Lower lobe of right lung (tissue), 2 donors: ENCODE results near the gene ADCY5. TPM values are rescaled to one million over a fixed set of nuclear protein-coding genes. Genes with fewer than 3 reads are reported as not detected.

Experiments used
- ATAC-seq, 2 donors: fragments of 200-7000 bp; cut with Tn5 transposase; one replicate each; pipeline ENCODE4 v1.9.1; 2020 to 2022; ENCODE audit warnings: mild to moderate bottlenecking in 2 of 2, moderate library complexity in 2 of 2
- DNase-seq: peaks from one replicate; pipeline ENCODE4 v3.0.0-alpha.2; 2020
- H3K27ac ChIP-seq: fragments of 200-600 bp; one replicate; pipeline ENCODE4 v1.8.0; 2022
- H3K27me3 ChIP-seq: fragments of 200-600 bp; one replicate; pipeline ENCODE4 v1.8.0; 2022; ENCODE audit warnings: low read depth
- H3K36me3 ChIP-seq: fragments of 200-600 bp; one replicate; pipeline ENCODE4 v1.8.0; 2022; ENCODE audit warnings: mild to moderate bottlenecking
- H3K4me1 ChIP-seq: fragments of 200-600 bp; one replicate; pipeline ENCODE4 v1.8.0; 2022
- H3K4me3 ChIP-seq: fragments of 200-600 bp; one replicate; pipeline ENCODE4 v1.8.0; 2022; ENCODE audit warnings: mild to moderate bottlenecking
- H3K9me3 ChIP-seq: fragments of 200-600 bp; one replicate; pipeline ENCODE4 v1.8.0; 2022
- intact Hi-C: fragments of 100-400 bp; cut with DNase I; formaldehyde crosslinking; loops from one replicate; pipeline ENCODE4 v1.11.0; 2022
- total RNA-seq: library from RNA; stranded (reverse); fragmentation: NEBNext Ultra II Directional; extraction: Animal tissue kit (Norgen Biotek cat#: 25700); gene quantifications from one replicate; pipeline ENCODE4 v1.2.1, GENCODE V29; 2021
- TF ChIP-seq, protein P1 (sequence below): fragments of 200-600 bp; IDR thresholded peaks from one replicate; pipeline ENCODE4 v1.8.0; 2022; ENCODE audit warnings: antibody characterized with exemption, mild to moderate bottlenecking
- donor health status: DM: no; HTN: yes; CAD: no; lungs with severe emphysema.

The ADCY5 gene
- total RNA-seq, 1 donor from 2014 or later = 5.6 TPM

DNA sequence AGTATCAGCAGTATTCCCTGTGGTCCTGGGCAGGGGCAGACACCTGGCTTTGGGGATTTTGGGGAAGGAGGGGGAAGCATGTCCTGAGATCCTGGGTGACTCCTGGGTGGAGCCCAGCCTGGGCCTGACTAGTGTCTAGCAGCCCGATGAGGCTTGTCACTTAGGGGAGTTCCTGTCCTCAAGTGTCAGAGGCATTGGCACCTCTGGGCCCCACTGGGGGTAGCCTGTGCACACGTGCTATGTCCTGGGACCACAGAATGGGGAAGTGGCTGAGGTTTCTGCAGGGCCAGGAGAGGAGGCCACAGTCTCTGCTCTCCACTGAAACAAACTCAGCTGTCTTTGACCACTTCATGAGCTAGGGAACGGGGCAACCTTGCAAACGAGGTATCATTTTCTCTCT is 31.5 kb upstream of the ADCY5 start:
- Histone ChIP-seq H3K27ac (no peak overlapping the region), H3K9me3 (no peaks in the 10 kb centered on the region), H3K4me3 (no peak overlapping the region), H3K4me1 (no peaks in the 10 kb centered on the region), H3K27me3 (peaks cover 10% of the 10 kb centered on the region), H3K36me3 (no peaks in the 10 kb centered on the region)
- intact Hi-C loops = no loop called here
- TF ChIP-seq, protein P1, sequence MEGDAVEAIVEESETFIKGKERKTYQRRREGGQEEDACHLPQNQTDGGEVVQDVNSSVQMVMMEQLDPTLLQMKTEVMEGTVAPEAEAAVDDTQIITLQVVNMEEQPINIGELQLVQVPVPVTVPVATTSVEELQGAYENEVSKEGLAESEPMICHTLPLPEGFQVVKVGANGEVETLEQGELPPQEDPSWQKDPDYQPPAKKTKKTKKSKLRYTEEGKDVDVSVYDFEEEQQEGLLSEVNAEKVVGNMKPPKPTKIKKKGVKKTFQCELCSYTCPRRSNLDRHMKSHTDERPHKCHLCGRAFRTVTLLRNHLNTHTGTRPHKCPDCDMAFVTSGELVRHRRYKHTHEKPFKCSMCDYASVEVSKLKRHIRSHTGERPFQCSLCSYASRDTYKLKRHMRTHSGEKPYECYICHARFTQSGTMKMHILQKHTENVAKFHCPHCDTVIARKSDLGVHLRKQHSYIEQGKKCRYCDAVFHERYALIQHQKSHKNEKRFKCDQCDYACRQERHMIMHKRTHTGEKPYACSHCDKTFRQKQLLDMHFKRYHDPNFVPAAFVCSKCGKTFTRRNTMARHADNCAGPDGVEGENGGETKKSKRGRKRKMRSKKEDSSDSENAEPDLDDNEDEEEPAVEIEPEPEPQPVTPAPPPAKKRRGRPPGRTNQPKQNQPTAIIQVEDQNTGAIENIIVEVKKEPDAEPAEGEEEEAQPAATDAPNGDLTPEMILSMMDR = no peak
- ATAC-seq = no peak
- DNase-seq = no peak

DNA sequence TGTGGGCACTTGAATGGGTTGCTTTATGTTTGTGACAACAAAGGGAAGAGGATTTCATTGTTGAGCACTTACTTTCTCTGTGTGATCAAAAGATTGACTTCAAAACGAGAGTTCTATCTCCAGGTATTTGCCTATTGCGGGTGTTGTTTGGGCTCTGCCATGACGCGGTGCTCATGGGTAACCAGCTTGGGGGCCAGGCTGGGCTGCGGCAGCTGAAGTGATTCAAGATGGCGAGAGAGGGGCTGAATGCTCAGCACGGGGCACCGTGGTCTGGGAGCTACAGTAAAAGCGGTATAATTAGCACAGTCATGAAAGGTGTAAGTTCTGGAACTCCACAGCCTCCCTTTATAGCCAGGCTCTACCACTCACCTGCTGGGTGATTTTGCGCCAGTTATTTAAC is 31.0 kb upstream of the ADCY5 start:
- Histone ChIP-seq H3K4me1 (no peaks in the 10 kb centered on the region), H3K36me3 (no peaks in the 10 kb centered on the region), H3K27me3 (peaks cover 10% of the 10 kb centered on the region), H3K9me3 (no peaks in the 10 kb centered on the region), H3K4me3 (no peak overlapping the region), H3K27ac (no peak overlapping the region)
- intact Hi-C loops = no loop called here
- no peak for DNase-seq
- no peak for ATAC-seq
- TF ChIP-seq, protein P1 = no peak

DNA sequence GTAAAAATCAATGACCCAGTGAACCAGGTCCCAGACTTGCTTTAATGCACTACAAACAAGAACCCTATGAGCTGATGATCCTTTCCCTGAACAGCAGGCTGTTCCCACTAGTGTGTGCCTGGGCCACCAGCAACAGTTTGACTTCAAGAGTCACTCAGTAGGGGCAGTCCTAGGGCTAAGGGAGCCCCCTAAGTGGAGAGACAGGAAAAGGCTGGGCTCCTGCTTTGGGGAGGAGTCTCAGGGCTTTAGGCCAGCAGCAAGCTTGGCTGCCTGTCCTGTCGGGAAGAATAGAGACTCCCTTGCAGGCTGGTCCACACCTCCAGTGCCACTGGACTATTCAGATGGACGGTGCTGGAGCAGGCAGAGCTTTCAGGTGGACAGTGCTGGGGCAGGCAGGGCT is 29.4 kb upstream of the ADCY5 start:
- Histone ChIP-seq H3K36me3 (no peaks in the 10 kb centered on the region), H3K4me3 (no peak overlapping the region), H3K4me1 (no peaks in the 10 kb centered on the region), H3K27ac (no peak overlapping the region), H3K9me3 (no peaks in the 10 kb centered on the region), H3K27me3 (peaks cover 6% of the 10 kb centered on the region)
- intact Hi-C loops = no loop called here
- TF ChIP-seq, protein P1 = no peak
- ATAC-seq (no peak), DNase-seq (no peak)

DNA sequence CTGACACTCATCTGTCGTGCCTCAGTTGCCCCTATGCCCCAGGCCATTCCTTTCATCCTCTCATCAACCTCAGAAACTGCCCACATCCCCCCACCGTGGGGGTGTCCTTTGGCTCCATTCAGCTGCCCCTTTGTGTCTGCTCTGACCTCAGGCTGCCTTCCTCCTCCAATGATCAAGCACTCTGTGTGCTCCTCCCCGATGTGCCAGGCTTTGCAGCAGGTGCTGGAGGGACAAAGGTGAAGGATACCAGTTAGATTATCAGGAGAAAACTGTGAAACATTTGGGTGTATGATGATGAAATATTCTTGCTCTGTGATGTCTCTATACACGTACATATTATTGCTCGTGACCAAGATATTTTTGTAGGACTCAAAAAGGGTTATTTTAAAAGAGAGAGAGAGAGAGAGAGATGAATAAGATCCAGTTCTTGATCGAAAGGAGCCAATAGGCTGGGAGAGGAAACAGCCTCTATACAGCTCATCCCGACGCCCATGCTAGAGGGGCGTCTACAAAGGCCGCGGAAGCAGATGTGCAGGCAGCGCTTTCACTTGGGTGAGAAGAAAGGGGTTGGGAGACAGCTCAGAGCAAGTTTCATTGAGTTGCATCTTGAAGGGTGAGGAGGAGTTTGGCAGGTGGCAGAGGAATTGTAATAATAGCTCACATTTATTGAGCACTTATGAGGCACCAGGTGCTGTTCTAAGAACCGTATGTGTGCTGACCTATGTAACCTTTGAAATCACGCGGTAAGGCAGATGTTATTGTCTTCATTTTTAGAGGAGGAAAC is 28.3 kb upstream of the ADCY5 start:
- Histone ChIP-seq H3K27ac (no peak overlapping the region), H3K27me3 (peaks cover 6% of the 10 kb centered on the region), H3K4me1 (no peaks in the 10 kb centered on the region), H3K9me3 (no peaks in the 10 kb centered on the region), H3K36me3 (no peaks in the 10 kb centered on the region), H3K4me3 (no peak overlapping the region)
- intact Hi-C loops = no loop called here
- no peak for ATAC-seq
- DNase-seq = no peak
- TF ChIP-seq, protein P1 = no peak

DNA sequence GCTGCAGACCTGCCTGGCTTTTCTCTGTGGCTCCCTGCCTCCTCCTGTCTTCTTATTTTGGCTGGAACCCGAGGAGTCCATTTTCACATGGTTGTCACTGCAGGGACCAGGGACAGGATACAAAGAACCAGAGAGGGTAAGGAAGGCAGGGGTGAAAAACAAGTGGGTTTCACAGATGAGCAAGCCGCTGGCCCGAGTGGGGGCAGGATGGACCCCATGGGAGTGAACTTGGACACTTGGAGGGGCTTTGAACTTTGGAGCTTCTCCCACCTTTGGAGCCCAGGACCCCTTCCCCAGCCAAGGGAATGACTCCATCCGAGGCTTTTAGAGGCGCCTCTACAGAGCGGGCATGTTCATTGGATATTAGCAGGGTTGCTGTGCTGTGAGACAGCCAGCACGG is 26.9 kb upstream of the ADCY5 start:
- Histone ChIP-seq H3K4me3 (no peak overlapping the region), H3K4me1 (no peaks in the 10 kb centered on the region), H3K9me3 (no peaks in the 10 kb centered on the region), H3K36me3 (no peaks in the 10 kb centered on the region), H3K27ac (no peak overlapping the region), H3K27me3 (peaks cover 6% of the 10 kb centered on the region)
- DNase-seq (no peak), ATAC-seq (no peak)
- TF ChIP-seq, protein P1 = no peak
- intact Hi-C loops = no loop called here
